Skeletal muscle satellite cell (primary cell): Measurements from ENCODE around the gene MAP4.

Experiments used
- H3K27me3 ChIP-seq: 2 replicates; pipeline ENCODE4 v1.7.0; 2013; ENCODE audit warnings: low read length; ENCODE audit not compliant: control insufficient read depth, insufficient read depth
- H3K36me3 ChIP-seq: 2 replicates; pipeline ENCODE4 v1.7.0; 2013; ENCODE audit warnings: mild to moderate bottlenecking, control low read depth, low read length; ENCODE audit not compliant: insufficient read depth
- H3K4me1 ChIP-seq: 2 replicates; pipeline ENCODE4 v1.7.0; 2013; ENCODE audit warnings: low read length; ENCODE audit not compliant: control insufficient read depth, insufficient read depth
- H3K4me2 ChIP-seq: 2 replicates; pipeline ENCODE4 v1.7.0; 2013; ENCODE audit warnings: mild to moderate bottlenecking, low read length
- H3K4me3 ChIP-seq: 2 replicates; pipeline ENCODE4 v1.7.0; 2013; ENCODE audit warnings: low read length
- H3K9ac ChIP-seq: 2 replicates; pipeline ENCODE4 v1.7.0; 2013; ENCODE audit warnings: mild to moderate bottlenecking, low read depth, low read length, moderate library complexity
- H3K9me3 ChIP-seq: replicated peaks from 2 replicates; pipeline ENCODE4 v1.7.0; 2013; ENCODE audit warnings: mild to moderate bottlenecking, control low read depth, low read length

Gene MAP4

GRCh38 chr3:47985381-47985780 lies 30.8 kb downstream of the MAP4 start:
- H3K4me3 ChIP-seq = no peak overlapping the region
- H3K9me3 ChIP-seq = no peaks in the 10 kb centered on the region
- H3K27me3 ChIP-seq = no peaks in the 10 kb centered on the region
- no peak overlapping the region for H3K9ac ChIP-seq
- H3K4me2 ChIP-seq = peak overlapping the region; percentile 12
- H3K4me1 ChIP-seq = peaks cover 24% of the 10 kb centered on the region
- peaks cover 3% of the 10 kb centered on the region for H3K36me3 ChIP-seq

- Histone ChIP-seq H3K9ac (peak overlapping the region; percentile 42), H3K9me3 (no peaks in the 10 kb centered on the region), H3K4me3 (no peak overlapping the region), H3K4me1 (peaks cover 20% of the 10 kb centered on the region), H3K27me3 (no peaks in the 10 kb centered on the region), H3K4me2 (peak overlapping the region; percentile 12), H3K36me3 (no peaks in the 10 kb centered on the region)
Measured at GRCh38 chr3:47984075-47984728, 32.0 kb downstream of the MAP4 start.

DNA sequence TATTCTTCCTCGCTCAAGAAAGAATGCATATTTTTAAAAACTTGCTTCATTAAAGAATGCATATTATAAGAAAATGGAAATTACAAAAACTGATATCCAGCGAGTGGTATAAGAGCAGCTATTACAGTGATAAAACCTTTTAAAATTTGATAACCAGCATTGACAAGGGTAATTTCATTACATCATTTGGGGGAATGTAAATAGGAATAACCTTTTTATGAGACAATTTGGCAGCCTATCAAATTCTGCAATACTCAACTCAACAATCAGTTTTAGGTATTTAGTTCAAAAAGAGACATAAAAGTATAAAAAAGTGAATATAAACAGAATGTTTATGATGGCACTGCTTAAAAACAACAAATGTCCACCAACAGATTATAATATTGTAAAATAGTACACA lies 35.4 kb downstream of the MAP4 start:
- no peak overlapping the region for H3K9ac ChIP-seq
- H3K27me3 ChIP-seq = no peaks in the 10 kb centered on the region
- peaks cover 6% of the 10 kb centered on the region for H3K36me3 ChIP-seq

GRCh38 chr3:47979070-47979469 lies 37.1 kb downstream of the MAP4 start:
- H3K36me3 ChIP-seq = peaks cover 6% of the 10 kb centered on the region
- no peaks in the 10 kb centered on the region for H3K9me3 ChIP-seq
- H3K4me3 ChIP-seq = no peak overlapping the region
- peaks cover 5% of the 10 kb centered on the region for H3K4me1 ChIP-seq
- H3K9ac ChIP-seq = no peak overlapping the region
- H3K27me3 ChIP-seq = no peaks in the 10 kb centered on the region
- H3K4me2 ChIP-seq = no peak overlapping the region

More for the DNA sequence above, 35.4 kb downstream of the MAP4 start:
- H3K9me3 ChIP-seq = no peaks in the 10 kb centered on the region
- H3K4me1 ChIP-seq = peaks cover 19% of the 10 kb centered on the region
- no peak overlapping the region for H3K4me2 ChIP-seq
- no peak overlapping the region for H3K4me3 ChIP-seq

DNA sequence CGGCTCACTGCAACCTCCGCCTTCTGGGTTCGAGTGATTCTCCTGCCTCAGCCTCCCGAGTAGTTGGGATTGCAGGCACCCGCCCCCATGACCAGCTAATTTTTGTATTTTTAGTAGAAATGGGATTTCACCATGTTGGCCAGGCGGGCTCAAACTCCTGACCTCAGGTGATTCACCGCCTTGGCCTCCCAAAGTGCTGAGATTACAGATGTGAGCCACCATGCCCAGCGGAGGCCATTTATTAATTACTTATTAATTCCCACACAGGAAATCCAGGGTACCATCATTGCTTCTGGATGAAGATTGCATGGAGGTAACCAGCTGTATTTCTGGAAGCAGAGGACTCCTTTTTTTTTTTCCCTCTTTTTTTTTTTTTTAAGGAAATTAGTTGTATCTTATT lies 37.8 kb downstream of the MAP4 start:
- H3K9ac ChIP-seq = no peak overlapping the region
- no peaks in the 10 kb centered on the region for H3K9me3 ChIP-seq
- H3K36me3 ChIP-seq = peaks cover 6% of the 10 kb centered on the region
- H3K4me3 ChIP-seq = no peak overlapping the region
- no peaks in the 10 kb centered on the region for H3K4me1 ChIP-seq
- no peaks in the 10 kb centered on the region for H3K27me3 ChIP-seq
- no peak overlapping the region for H3K4me2 ChIP-seq

- H3K4me3 ChIP-seq = no peak overlapping the region
- no peaks in the 10 kb centered on the region for H3K4me1 ChIP-seq
- H3K27me3 ChIP-seq = no peaks in the 10 kb centered on the region
- H3K36me3 ChIP-seq = peaks cover 9% of the 10 kb centered on the region
- no peak overlapping the region for H3K9ac ChIP-seq
- no peak overlapping the region for H3K4me2 ChIP-seq
- no peaks in the 10 kb centered on the region for H3K9me3 ChIP-seq
Measured at GRCh38 chr3:47976135-47976732, 40.0 kb downstream of the MAP4 start.

GRCh38 chr3:47974974-47975470 lies 41.2 kb downstream of the MAP4 start:
- Histone ChIP-seq H3K4me3 (no peak overlapping the region), H3K27me3 (no peaks in the 10 kb centered on the region), H3K9ac (no peak overlapping the region), H3K9me3 (no peaks in the 10 kb centered on the region), H3K4me2 (no peak overlapping the region), H3K36me3 (peaks cover 9% of the 10 kb centered on the region), H3K4me1 (no peaks in the 10 kb centered on the region)

DNA sequence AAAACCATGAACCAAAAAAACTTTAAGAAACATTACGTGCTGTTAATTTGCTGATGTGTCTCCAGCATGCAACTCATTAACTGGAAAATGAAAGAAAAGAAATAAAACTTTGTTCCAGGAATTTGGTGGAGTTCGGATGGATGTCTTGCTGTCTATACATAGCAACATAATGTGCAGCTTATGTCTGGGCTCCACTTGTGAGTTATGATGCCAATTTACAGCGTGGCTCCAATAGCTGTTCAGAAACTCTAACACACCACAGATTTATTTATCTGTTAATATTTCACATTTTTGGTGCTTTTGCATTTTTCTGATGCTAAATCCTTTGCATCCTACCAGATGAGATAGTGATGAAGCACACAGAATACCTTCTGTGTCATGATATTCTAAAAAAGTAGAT lies 45.1 kb downstream of the MAP4 start:
- no peak overlapping the region for H3K4me3 ChIP-seq
- H3K27me3 ChIP-seq = no peaks in the 10 kb centered on the region
- H3K4me2 ChIP-seq = no peak overlapping the region
- peaks cover 3% of the 10 kb centered on the region for H3K36me3 ChIP-seq
- no peaks in the 10 kb centered on the region for H3K9me3 ChIP-seq
- no peaks in the 10 kb centered on the region for H3K4me1 ChIP-seq
- no peak overlapping the region for H3K9ac ChIP-seq

GRCh38 chr3:47964740-47965139 lies 51.5 kb downstream of the MAP4 start:
- Histone ChIP-seq H3K4me2 (no peak overlapping the region), H3K4me3 (no peak overlapping the region), H3K9me3 (no peaks in the 10 kb centered on the region), H3K36me3 (no peaks in the 10 kb centered on the region), H3K9ac (no peak overlapping the region), H3K27me3 (no peaks in the 10 kb centered on the region), H3K4me1 (peaks cover 5% of the 10 kb centered on the region)

DNA sequence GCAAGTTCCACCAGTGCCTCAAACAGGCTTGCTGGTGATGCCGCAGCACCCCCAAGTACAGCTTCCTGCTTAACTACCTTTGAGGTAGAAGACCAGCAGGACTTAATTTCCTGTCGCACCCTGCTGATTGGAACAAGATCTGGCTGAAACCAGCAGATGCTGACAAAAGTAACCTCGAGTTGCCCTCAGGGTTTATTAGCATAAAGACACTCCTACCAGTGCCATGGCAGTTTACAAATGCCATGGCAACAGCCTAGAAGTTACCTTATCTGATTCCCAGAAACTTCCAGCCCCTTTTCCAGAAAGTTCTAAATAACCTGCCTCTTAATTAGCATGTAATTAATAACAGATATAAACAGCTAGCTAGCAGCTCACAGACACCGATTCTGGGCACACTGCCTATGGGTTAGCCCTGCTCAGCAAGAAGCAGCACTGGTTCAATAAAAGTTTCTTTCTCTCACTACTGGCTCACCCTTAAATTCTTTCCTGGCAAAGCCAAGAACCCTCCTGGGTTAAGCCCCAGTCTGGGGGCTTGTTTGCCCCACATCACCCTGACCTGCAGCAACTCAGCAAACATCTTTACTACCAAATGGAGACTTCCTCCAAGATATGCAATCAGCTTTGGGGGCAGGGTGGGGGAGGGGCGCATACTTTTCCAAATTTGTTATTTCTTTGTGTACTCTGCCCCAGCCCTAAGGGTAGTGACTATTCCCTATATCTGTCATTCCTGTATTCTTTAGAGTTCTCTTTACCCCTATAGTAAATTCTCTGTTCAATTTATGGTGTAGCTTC lies 54.2 kb downstream of the MAP4 start:
- no peak overlapping the region for H3K4me3 ChIP-seq
- no peak overlapping the region for H3K9ac ChIP-seq
- H3K9me3 ChIP-seq = no peaks in the 10 kb centered on the region
- H3K4me2 ChIP-seq = no peak overlapping the region
- no peaks in the 10 kb centered on the region for H3K36me3 ChIP-seq
- H3K4me1 ChIP-seq = peaks cover 5% of the 10 kb centered on the region
- H3K27me3 ChIP-seq = no peaks in the 10 kb centered on the region

GRCh38 chr3:47961036-47961435 lies 55.2 kb downstream of the MAP4 start:
- H3K36me3 ChIP-seq = no peaks in the 10 kb centered on the region
- no peaks in the 10 kb centered on the region for H3K9me3 ChIP-seq
- no peaks in the 10 kb centered on the region for H3K27me3 ChIP-seq
- no peak overlapping the region for H3K4me3 ChIP-seq
- peaks cover 5% of the 10 kb centered on the region for H3K4me1 ChIP-seq
- H3K4me2 ChIP-seq = no peak overlapping the region
- no peak overlapping the region for H3K9ac ChIP-seq
